K562 (cell line): ENCODE results near the gene KCNJ12.

ENCODE experiments used
- ATF7 ChIP-seq: fragments of 450-650 bp; IDR thresholded peaks from 2 replicates; pipeline ENCODE4 v1.7.1; 2014; ENCODE audit warnings: mild to moderate bottlenecking, moderate library complexity
- DNMT1 ChIP-seq: fragments of 450-650 bp; IDR thresholded peaks from 2 replicates; pipeline ENCODE4 v1.6.1; 2016; ENCODE audit warnings: antibody characterized with exemption, mild to moderate bottlenecking
- EP300 ChIP-seq: IDR thresholded peaks from 2 replicates; pipeline ENCODE4 v1.6.1; 2012; ENCODE audit warnings: low read length, improper control_type of control experiment
- NFRKB ChIP-seq: fragments of 450-650 bp; IDR thresholded peaks from 2 replicates; pipeline ENCODE4 v1.6.1; 2016; ENCODE audit warnings: low read depth
- POLR2AphosphoS5 ChIP-seq: IDR thresholded peaks from 2 replicates; pipeline ENCODE4 v1.6.1; 2011; ENCODE audit warnings: mild to moderate bottlenecking, low read depth, low read length, moderate library complexity; ENCODE audit not compliant: control insufficient read depth, insufficient read depth
- POU5F1 ChIP-seq: fragments of 150-350 bp; IDR thresholded peaks from 2 replicates; pipeline ENCODE4 v1.6.1; 2014; ENCODE audit warnings: borderline replicate concordance, low read length, low read depth, mild to moderate bottlenecking; ENCODE audit not compliant: partially characterized antibody
- REST ChIP-seq, 2 experiments: fragments of 450-650 bp; formaldehyde crosslinking in 1 of 2; IDR thresholded peaks; 2 replicates each; pipeline versions ENCODE4 v1.4.0 to v1.6.1; 2014 to 2020; ENCODE audit warnings: mild to moderate bottlenecking in 2 of 2, borderline replicate concordance in 1 of 2, low read depth in 1 of 2
- SP1 ChIP-seq: sonication (generic); formaldehyde crosslinking; IDR thresholded peaks from 2 replicates; pipeline ENCODE4 v1.8.1; 2022; ENCODE audit warnings: mild to moderate bottlenecking, missing genetic modification reagents
- TRIM28 ChIP-seq: fragments of 450-650 bp; IDR thresholded peaks from 2 replicates; pipeline ENCODE4 v1.6.1; 2017
- ZNF274 ChIP-seq: IDR thresholded peaks from 2 replicates; pipeline ENCODE4 v1.6.1; 2011; ENCODE audit warnings: low read depth, mild to moderate bottlenecking, low read length, moderate library complexity, borderline replicate concordance
- TF ChIP-seq, protein P1 (sequence below): sonication (generic); IDR thresholded peaks from 2 replicates; pipeline ENCODE4 v1.6.1; 2016
- TF ChIP-seq, protein P2 (sequence below): fragments of 450-650 bp; IDR thresholded peaks from 2 replicates; pipeline ENCODE4 v1.6.1; 2016; ENCODE audit warnings: low read depth
- TF ChIP-seq, protein P3 (sequence below): fragments of 250-450 bp; sonication (Bioruptor Pico); IDR thresholded peaks from 2 replicates; pipeline ENCODE4 v1.8.0; 2021; ENCODE audit warnings: moderate library complexity, mild to moderate bottlenecking, inconsistent platforms

DNA sequence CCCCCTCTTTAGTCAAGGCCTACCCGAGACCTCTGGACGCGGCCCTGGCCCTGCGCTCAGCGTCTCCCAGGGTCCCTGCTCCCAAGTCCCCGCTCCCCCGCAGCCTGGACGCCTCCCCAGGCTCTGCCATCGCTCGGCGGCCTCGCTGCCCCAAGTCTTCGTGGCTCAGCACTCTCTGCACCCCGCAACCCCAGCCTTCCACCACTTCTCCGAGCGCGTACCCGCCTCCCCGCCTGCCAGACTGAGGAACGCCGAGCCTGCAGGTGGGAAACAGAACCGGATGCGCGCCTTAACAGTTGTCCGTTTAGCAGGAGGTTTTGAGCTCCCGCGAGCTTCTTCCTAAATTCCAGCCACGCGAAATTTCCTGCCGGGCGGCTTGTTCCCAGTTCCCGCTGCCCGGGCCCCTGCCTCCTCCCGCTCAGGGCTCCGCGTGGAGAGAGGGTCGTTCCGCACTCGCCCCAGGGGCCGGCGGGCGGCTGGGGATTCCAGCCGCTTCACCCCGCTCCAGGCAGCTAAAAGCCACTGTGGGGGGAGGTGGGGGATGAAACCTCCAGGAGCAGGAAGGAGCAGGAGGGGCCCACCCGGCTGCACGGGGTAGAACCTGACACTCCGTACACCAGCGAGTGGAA, 87.7 kb downstream of the KCNJ12 start:
- TF ChIP-seq ATF7 (no peak), POLR2AphosphoS5 (no peak), TRIM28 (no peak), POU5F1 (no peak), ZNF274 (no peak), REST (IDR thresholded peaks at IDR 0.05; ENCODE audit: borderline replicate concordance) (no peak), REST (CRISPR knock-in tag; IDR thresholded peaks at IDR 0.05; ENCODE audit: low read depth) (no peak), NFRKB (no peak), DNMT1 (no peak), SP1 (CRISPR knock-in tag) (no peak), EP300 (no peak)
- TF ChIP-seq, protein P1, sequence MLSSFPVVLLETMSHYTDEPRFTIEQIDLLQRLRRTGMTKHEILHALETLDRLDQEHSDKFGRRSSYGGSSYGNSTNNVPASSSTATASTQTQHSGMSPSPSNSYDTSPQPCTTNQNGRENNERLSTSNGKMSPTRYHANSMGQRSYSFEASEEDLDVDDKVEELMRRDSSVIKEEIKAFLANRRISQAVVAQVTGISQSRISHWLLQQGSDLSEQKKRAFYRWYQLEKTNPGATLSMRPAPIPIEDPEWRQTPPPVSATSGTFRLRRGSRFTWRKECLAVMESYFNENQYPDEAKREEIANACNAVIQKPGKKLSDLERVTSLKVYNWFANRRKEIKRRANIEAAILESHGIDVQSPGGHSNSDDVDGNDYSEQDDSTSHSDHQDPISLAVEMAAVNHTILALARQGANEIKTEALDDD, result no peak
- TF ChIP-seq, protein P2, sequence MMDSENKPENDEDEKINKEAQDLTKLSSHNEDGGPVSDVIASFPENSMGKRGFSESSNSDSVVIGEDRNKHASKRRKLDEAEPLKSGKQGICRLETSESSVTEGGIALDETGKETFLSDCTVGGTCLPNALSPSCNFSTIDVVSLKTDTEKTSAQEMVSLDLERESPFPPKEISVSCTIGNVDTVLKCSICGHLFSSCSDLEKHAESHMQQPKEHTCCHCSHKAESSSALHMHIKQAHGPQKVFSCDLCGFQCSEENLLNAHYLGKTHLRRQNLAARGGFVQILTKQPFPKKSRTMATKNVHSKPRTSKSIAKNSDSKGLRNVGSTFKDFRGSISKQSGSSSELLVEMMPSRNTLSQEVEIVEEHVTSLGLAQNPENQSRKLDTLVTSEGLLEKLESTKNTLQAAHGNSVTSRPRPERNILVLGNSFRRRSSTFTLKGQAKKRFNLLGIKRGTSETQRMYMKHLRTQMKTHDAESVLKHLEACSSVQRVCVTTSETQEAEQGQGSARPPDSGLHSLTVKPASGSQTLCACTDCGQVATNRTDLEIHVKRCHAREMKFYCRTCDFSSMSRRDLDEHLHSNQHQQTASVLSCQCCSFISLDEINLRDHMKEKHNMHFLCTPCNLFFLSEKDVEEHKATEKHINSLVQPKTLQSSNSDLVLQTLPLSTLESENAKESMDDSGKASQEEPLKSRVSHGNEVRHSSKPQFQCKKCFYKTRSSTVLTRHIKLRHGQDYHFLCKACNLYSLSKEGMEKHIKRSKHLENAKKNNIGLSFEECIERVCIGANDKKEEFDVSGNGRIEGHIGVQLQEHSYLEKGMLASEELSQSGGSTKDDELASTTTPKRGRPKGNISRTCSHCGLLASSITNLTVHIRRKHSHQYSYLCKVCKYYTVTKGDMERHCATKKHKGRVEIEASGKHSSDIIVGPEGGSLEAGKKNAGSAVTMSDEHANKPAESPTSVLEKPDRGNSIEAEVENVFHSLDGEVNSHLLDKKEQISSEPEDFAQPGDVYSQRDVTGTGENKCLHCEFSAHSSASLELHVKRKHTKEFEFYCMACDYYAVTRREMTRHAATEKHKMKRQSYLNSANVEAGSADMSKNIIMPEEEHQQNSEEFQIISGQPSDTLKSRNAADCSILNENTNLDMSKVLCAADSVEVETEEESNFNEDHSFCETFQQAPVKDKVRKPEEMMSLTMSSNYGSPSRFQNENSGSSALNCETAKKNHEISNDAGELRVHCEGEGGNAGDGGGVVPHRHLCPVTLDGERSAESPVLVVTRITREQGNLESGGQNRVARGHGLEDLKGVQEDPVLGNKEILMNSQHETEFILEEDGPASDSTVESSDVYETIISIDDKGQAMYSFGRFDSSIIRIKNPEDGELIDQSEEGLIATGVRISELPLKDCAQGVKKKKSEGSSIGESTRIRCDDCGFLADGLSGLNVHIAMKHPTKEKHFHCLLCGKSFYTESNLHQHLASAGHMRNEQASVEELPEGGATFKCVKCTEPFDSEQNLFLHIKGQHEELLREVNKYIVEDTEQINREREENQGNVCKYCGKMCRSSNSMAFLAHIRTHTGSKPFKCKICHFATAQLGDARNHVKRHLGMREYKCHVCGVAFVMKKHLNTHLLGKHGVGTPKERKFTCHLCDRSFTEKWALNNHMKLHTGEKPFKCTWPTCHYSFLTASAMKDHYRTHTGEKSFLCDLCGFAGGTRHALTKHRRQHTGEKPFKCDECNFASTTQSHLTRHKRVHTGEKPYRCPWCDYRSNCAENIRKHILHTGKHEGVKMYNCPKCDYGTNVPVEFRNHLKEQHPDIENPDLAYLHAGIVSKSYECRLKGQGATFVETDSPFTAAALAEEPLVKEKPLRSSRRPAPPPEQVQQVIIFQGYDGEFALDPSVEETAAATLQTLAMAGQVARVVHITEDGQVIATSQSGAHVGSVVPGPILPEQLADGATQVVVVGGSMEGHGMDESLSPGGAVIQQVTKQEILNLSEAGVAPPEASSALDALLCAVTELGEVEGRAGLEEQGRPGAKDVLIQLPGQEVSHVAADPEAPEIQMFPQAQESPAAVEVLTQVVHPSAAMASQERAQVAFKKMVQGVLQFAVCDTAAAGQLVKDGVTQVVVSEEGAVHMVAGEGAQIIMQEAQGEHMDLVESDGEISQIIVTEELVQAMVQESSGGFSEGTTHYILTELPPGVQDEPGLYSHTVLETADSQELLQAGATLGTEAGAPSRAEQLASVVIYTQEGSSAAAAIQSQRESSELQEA, result no peak
- TF ChIP-seq, protein P3, sequence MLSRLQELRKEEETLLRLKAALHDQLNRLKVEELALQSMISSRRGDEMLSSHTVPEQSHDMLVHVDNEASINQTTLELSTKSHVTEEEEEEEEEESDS (CRISPR knock-in tag), result no peak
